RWPE2 (cell line): ENCODE measurements around the gene BCAN.

Experiments used
- ATAC-seq: fragments of 200-7000 bp; cut with Tn5 transposase; 3 replicates; pipeline ENCODE4 v1.9.1; 2021; ENCODE audit warnings: low read depth
- DNase-seq: peaks from one replicate; pipeline ENCODE4 v3.0.0-alpha.2; 2020; ENCODE audit warnings: low spot score
- H3K27ac ChIP-seq: fragments of 450-650 bp; 2 replicates; pipeline ENCODE4 v1.5.1; 2017; ENCODE audit warnings: mild to moderate bottlenecking; ENCODE audit not compliant: poor library complexity, severe bottlenecking
- H3K27me3 ChIP-seq: fragments of 250-450 bp; sonication (Bioruptor Pico); 2 replicates; pipeline ENCODE4 v1.5.1; 2021; ENCODE audit warnings: mild to moderate bottlenecking, moderate library complexity; ENCODE audit not compliant: insufficient read depth, poor library complexity, severe bottlenecking
- H3K36me3 ChIP-seq: fragments of 250-450 bp; sonication (Bioruptor Pico); 2 replicates; pipeline ENCODE4 v1.5.1; 2020; ENCODE audit warnings: low read depth, mild to moderate bottlenecking, moderate library complexity
- H3K4me1 ChIP-seq: fragments of 250-450 bp; sonication (Bioruptor Pico); 2 replicates; pipeline ENCODE4 v1.5.1; 2021; ENCODE audit warnings: mild to moderate bottlenecking, moderate library complexity; ENCODE audit not compliant: insufficient read depth, poor library complexity, severe bottlenecking
- H3K4me3 ChIP-seq: fragments of 250-450 bp; sonication (Bioruptor Pico); 2 replicates; pipeline ENCODE4 v1.5.1; 2021; ENCODE audit warnings: mild to moderate bottlenecking, moderate library complexity; ENCODE audit not compliant: severe bottlenecking
- H3K9me3 ChIP-seq: fragments of 250-450 bp; sonication (Bioruptor Pico); 2 replicates; pipeline ENCODE4 v1.5.1; 2021; ENCODE audit warnings: mild to moderate bottlenecking, moderate library complexity; ENCODE audit not compliant: severe bottlenecking
- TF ChIP-seq, protein P1 (sequence below): fragments of 450-650 bp; IDR thresholded peaks from one replicate; pipeline ENCODE4 v1.5.1; 2017; ENCODE audit warnings: mild to moderate bottlenecking, moderate library complexity; ENCODE audit not compliant: poor library complexity, severe bottlenecking

BCAN gene

DNA sequence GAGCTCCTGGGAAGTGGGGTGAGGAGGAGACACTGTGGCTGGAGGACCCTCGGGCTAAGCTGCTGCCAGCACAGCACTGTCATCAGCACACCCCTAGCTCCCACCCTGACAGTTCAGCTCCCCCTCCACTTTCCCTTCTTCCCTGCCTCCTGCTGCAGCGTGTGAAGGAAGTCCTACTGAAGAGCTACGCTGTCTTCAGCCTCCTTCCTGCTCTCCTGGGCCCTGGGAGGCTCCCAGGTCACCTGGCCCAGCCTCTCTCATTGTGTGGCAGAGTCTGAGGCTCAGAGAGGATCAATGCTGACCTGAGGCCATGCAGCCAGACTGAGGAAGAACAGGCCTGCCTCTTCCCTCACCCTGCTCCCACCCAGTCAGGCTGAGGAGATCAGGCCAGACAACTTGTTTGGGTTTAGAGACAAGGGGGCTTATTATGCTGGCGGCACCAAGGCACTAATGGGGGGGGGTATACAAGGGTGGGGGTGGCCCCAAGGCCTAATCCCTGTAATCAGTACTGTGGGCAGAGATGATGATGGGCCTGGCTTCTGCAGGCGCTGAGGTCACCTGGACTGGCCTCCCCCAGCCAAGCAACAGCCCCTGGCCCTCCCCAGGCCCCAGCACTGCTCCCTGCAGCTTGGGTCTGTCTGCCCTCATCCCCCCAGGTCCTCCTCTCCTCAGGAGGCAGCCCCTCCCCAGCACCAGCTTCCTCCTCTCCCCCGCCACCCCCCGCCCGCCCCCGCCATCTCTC, 26.2 kb downstream of the BCAN start:
- Histone ChIP-seq H3K9me3 (no peaks in the 10 kb centered on the region), H3K4me3 (no peak overlapping the region), H3K4me1 (no peaks in the 10 kb centered on the region), H3K27me3 (no peaks in the 10 kb centered on the region), H3K27ac (no peak overlapping the region), H3K36me3 (no peaks in the 10 kb centered on the region)
- TF ChIP-seq, protein P1, sequence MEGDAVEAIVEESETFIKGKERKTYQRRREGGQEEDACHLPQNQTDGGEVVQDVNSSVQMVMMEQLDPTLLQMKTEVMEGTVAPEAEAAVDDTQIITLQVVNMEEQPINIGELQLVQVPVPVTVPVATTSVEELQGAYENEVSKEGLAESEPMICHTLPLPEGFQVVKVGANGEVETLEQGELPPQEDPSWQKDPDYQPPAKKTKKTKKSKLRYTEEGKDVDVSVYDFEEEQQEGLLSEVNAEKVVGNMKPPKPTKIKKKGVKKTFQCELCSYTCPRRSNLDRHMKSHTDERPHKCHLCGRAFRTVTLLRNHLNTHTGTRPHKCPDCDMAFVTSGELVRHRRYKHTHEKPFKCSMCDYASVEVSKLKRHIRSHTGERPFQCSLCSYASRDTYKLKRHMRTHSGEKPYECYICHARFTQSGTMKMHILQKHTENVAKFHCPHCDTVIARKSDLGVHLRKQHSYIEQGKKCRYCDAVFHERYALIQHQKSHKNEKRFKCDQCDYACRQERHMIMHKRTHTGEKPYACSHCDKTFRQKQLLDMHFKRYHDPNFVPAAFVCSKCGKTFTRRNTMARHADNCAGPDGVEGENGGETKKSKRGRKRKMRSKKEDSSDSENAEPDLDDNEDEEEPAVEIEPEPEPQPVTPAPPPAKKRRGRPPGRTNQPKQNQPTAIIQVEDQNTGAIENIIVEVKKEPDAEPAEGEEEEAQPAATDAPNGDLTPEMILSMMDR: no peak
- no peak for DNase-seq
- ATAC-seq: no peak

DNA sequence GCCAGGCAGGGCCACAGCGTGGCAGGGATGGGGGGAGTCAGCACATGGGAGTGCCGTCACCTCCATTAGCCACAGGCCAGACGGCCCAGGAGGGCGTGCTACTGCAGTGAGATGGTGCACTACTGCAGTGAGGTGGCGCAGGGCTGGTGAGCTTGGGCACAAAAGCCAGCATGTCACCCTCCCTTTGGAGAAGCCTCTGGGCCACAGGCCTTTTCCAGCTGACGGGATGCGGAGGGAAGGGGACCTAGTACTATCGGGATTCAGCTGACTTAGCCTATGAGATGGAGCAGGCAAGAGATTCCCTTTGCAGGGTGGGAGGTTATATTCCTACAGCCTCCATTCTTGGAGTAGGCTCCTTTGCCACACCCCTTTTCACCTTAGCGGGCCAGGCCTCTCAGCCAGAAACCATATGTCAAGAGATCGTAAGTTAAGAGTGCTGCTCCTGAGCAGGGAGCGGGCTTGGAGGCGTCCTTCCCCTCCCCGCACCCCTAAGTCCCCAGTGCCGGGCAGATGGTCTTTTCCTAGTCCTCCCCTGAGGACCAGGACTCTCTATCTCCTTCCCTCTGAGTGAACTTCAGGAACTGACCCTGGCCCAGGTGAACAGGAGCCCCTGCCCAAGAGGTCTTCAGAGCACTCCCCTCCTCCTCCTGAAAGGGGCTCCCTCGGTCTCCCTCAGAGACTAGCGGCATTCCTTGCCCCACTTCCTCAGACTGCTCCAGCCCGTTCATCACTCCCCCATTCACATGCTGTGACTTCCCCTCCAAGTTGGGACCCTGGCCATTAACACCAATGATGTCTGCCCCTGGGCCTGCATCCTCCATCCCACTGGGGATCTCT, 27.1 kb downstream of the BCAN start:
- TF ChIP-seq, protein P1: no peak
- Histone ChIP-seq H3K4me1 (no peaks in the 10 kb centered on the region), H3K36me3 (no peaks in the 10 kb centered on the region), H3K27ac (no peak overlapping the region), H3K27me3 (no peaks in the 10 kb centered on the region), H3K4me3 (no peak overlapping the region), H3K9me3 (no peaks in the 10 kb centered on the region)
- no peak for DNase-seq
- no peak for ATAC-seq

DNA sequence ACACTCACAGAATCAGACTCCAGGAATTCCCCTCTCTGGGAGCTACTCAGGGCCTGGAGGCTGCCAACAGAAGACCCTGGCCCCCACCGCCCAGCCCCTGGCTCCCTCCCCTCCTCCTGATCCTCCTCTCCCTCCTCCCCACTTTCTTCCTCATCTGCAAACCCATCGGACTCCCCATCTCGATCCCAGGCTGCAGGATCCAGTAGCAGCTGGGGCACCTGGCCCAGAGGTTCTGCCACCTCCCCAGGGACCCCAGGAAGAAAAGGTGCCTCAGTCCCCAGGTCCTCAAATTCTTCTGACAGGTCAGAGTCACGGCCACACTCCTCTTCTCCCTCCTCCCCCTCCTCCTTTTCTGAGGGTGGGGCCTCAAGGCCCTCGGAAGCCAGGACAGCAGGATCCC, 27.9 kb downstream of the BCAN start:
- ATAC-seq (no peak), DNase-seq (no peak)
- no peaks in the 10 kb centered on the region for H3K9me3 ChIP-seq
- TF ChIP-seq, protein P1: no peak
- H3K36me3 ChIP-seq: no peaks in the 10 kb centered on the region
- no peaks in the 10 kb centered on the region for H3K27me3 ChIP-seq
- H3K27ac ChIP-seq: no peak overlapping the region
- no peaks in the 10 kb centered on the region for H3K4me1 ChIP-seq
- no peak overlapping the region for H3K4me3 ChIP-seq

DNA sequence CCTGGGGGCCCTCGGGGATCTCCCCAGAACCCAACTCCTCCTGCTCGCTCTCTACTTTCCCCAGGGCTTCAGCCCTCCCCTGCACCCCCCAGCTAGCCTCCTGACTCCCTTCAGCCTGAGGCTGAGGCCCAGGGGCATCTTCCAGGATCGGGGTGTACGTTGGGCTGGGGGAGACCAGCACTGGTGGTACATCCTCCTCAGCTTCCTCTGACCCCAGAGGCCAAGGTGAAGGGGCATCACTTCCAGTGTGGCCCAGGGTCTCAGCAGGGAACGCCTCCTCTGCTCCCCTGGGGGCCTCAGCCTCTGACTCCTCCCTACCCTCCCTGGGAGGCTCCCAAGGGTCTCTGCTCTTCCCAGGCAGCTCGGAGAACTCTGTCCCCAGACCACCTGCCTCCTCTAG, 28.4 kb downstream of the BCAN start:
- Histone ChIP-seq H3K4me1 (no peaks in the 10 kb centered on the region), H3K36me3 (no peaks in the 10 kb centered on the region), H3K27me3 (no peaks in the 10 kb centered on the region), H3K27ac (no peak overlapping the region), H3K9me3 (no peaks in the 10 kb centered on the region), H3K4me3 (no peak overlapping the region)
- ATAC-seq (no peak), DNase-seq (no peak)
- TF ChIP-seq, protein P1: no peak
